ENCODE data around the gene GALNT10.

- TF ChIP-seq CTCF (IDR thresholded peaks at IDR 0.05 in 8 of 11, conservative IDR thresholded peaks at IDR 0.05 in 3 of 11) = no peak
- TF ChIP-seq POLR2AphosphoS5 (IDR thresholded peaks at IDR 0.05) = no peak
Measured at GRCh38 chr5:154318691-154319090, 128.2 kb downstream of the GALNT10 start.

Measured in spleen (tissue), 7 donors.